ENCODE results near the gene TRAF1.

GRCh38 chr9:120916991-120917880, 9.4 kb downstream of the TRAF1 start:
- TF ChIP-seq CTCF (IDR thresholded peaks at IDR 0.05) (no peak), POLR2A (IDR thresholded peaks at IDR 0.05) (no peak), EP300 (IDR thresholded peaks at IDR 0.05) (no peak)
